Ovary (tissue), 9 donors: ENCODE data around the gene TMTC1. TPM values are rescaled to one million over a fixed set of nuclear protein-coding genes. Genes with fewer than 3 reads are reported as not detected.

Experiments
- DNase-seq, 5 donors: peaks; one replicate each; pipeline ENCODE4 v3.0.0-alpha.2; 2019 to 2020
- H3K27ac ChIP-seq, 2 donors: fragments of 200-600 bp; one replicate each; pipeline versions ENCODE4 v1.5.1 to v1.8.0; 2019 to 2022
- H3K27me3 ChIP-seq: fragments of 200-600 bp; one replicate; pipeline ENCODE4 v1.8.0; 2022
- H3K36me3 ChIP-seq: fragments of 200-600 bp; sonication (generic); one replicate; pipeline ENCODE4 v1.5.1; 2019
- H3K4me1 ChIP-seq: one replicate; pipeline ENCODE4 v1.8.1; 2013; ENCODE audit warnings: mild to moderate bottlenecking, moderate library complexity; ENCODE audit not compliant: insufficient read depth
- H3K4me3 ChIP-seq: fragments of 200-600 bp; sonication (generic); one replicate; pipeline ENCODE4 v1.5.1; 2017
- H3K9me3 ChIP-seq, 2 donors: fragments of 200-600 bp in 1 of 2; sonication (generic) in 1 of 2; one replicate each; pipeline versions ENCODE4 v1.5.1 to v1.8.1; 2013 to 2019; ENCODE audit warnings: mild to moderate bottlenecking in 1 of 2, moderate library complexity in 1 of 2
- CTCF ChIP-seq, 3 donors: fragments of 450-650 bp in 2 of 3; fragments of 200-600 bp in 1 of 3; IDR thresholded peaks; one replicate each; pipeline versions ENCODE4 v1.5.1 to v1.8.0; 2016 to 2022; ENCODE audit warnings: antibody characterized with exemption in 3 of 3, mild to moderate bottlenecking in 1 of 3
- EP300 ChIP-seq: sonication (generic); formaldehyde crosslinking; IDR thresholded peaks from one replicate; pipeline ENCODE4 v1.6.1; 2017; ENCODE audit warnings: antibody characterized with exemption
- POLR2A ChIP-seq: fragments of 450-650 bp; IDR thresholded peaks from one replicate; pipeline ENCODE4 v1.6.1; 2017; ENCODE audit warnings: antibody characterized with exemption, mild to moderate bottlenecking, moderate library complexity
- WGBS, 3 donors: extraction: QIAGEN DNeasy Blood & Tissue Kit in 1 of 3; methylation state at CpG; one replicate each; pipeline versions ENCODE4 v1.1.5 to v1.1.7; 2013 to 2017; 5-methylcytosine and 5-hydroxymethylcytosine counted together
- intact Hi-C, 4 donors: fragments of 100-400 bp; cut with DNase I; formaldehyde crosslinking; loops; one replicate each; pipeline versions ENCODE4 v1.11.0 to v1.15.1; 2022 to 2023
- polyA plus RNA-seq, 2 donors: library from polyadenylated mRNA; stranded (reverse); fragments of 200-250 nt in 1 of 2; fragments of 350-450 nt in 1 of 2; fragmentation: Illumina TruSeq in 1 of 2; extraction: RNeasy Lipid Tissue Mini Kit (QIAGEN cat#74804) in 1 of 2; gene quantifications; one replicate each; pipeline ENCODE4 v1.2.3, GENCODE V29; 2013 to 2014
- total RNA-seq, 7 donors: library from RNA; depleted of rRNA in 2 of 7; stranded (reverse); fragments of >200 nt in 2 of 7; fragmentation: NEBNext Ultra II Directional in 3 of 7; extraction: Animal tissue kit (Norgen Biotek cat#: 25700) in 3 of 7; gene quantifications; one replicate each; pipeline versions ENCODE4 v1.1.0 to v1.2.4, GENCODE V29; 2016 to 2023
- donor health status: DM: no; HTN: no; CAD: no; lungs with moderate emphysema.
- donor health status: DM: no; HTN: no; CAD: no.
- donor health status: Bipolar disorder and iron deficiency.
- donor health status: DM: yes; HTN: yes; CAD: no.
- donor health status: DM: no; HTN: no; CAD: no.
- donor health status: DM: yes; HTN: yes; CAD: no.

The TMTC1 gene
- total and polyA plus RNA-seq, 9 donors = 8.1 to 46.3 (median 21.3) TPM

- H3K9me3 ChIP-seq = no peaks in the 10 kb centered on the region
- WGBS, 3 donors = 74 to 88% (median 87%) methylated on average over 2 of the region's 2 CpGs
- H3K4me3 ChIP-seq = no peak overlapping the region
- H3K4me1 ChIP-seq = no peaks in the 10 kb centered on the region
- no peaks in the 10 kb centered on the region for H3K36me3 ChIP-seq
- peak overlapping the region in 1 of 2 donors; percentile 19 for H3K27ac ChIP-seq
- H3K27me3 ChIP-seq = no peaks in the 10 kb centered on the region
- intact Hi-C loops = no loop called here
- DNase-seq = no peak
- no peak for TF ChIP-seq EP300
- no peak for TF ChIP-seq CTCF (IDR thresholded peaks at IDR 0.05)
- TF ChIP-seq POLR2A = no peak
Observed at GRCh38 chr12:29797565-29798355, 14.0 kb upstream of the TMTC1 start.

- H3K27me3 ChIP-seq = no peaks in the 10 kb centered on the region
- WGBS, 3 donors = 8 to 13% (median 11%) methylated on average over 6 of the region's 6 CpGs
- intact Hi-C loops = no loop called here
- H3K4me3 ChIP-seq = no peak overlapping the region
- H3K4me1 ChIP-seq = no peaks in the 10 kb centered on the region
- no peaks in the 10 kb centered on the region for H3K9me3 ChIP-seq
- DNase-seq = peak in 2 of 5 donors; percentile 31 to 37
- peak overlapping the region in 1 of 2 donors; percentile 19 for H3K27ac ChIP-seq
- H3K36me3 ChIP-seq = no peaks in the 10 kb centered on the region
- TF ChIP-seq EP300 = no peak
- no peak for TF ChIP-seq POLR2A
- TF ChIP-seq CTCF (IDR thresholded peaks at IDR 0.05) = no peak
Observed at GRCh38 chr12:29796823-29797263, 13.1 kb upstream of the TMTC1 start.

DNA sequence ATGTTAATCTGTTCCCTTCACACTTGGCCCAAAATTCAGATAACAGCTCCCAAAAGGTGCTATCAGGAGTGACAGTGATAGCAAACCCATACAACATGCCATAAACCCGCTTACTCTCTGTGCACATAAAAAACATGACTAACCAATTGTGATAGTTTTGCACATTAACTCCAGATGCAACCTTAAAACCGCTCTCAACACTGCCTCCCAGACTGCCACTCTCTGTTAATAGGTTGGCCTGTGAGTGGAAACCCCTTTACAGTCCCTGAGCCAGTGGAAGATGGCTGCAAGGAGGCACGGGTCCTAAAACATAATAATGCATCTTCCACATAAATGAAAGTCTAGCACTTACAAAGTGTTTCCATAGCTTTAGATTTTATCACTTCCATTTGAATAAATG lies 12.0 kb upstream of the TMTC1 start:
- WGBS, 3 donors = 85 to 88% (median 87%) methylated on average over 3 of the region's 3 CpGs
- TF ChIP-seq POLR2A (no peak), EP300 (no peak), CTCF (IDR thresholded peaks at IDR 0.05) (no peak)
- DNase-seq = no peak

GRCh38 chr12:29794862-29795261 lies 11.1 kb upstream of the TMTC1 start:
- DNase-seq = no peak
- TF ChIP-seq EP300 = no peak
- no peak for TF ChIP-seq CTCF (IDR thresholded peaks at IDR 0.05)
- no peak for TF ChIP-seq POLR2A
- no peaks in the 10 kb centered on the region for H3K27me3 ChIP-seq
- no peaks in the 10 kb centered on the region for H3K9me3 ChIP-seq
- intact Hi-C loops = no loop called here
- H3K4me3 ChIP-seq = no peak overlapping the region
- no peaks in the 10 kb centered on the region for H3K36me3 ChIP-seq
- H3K4me1 ChIP-seq = no peaks in the 10 kb centered on the region
- no peak overlapping the region for H3K27ac ChIP-seq

More for the DNA sequence above, 12.0 kb upstream of the TMTC1 start:
- no peaks in the 10 kb centered on the region for H3K4me1 ChIP-seq
- no peak overlapping the region for H3K27ac ChIP-seq
- H3K4me3 ChIP-seq = no peak overlapping the region
- no peaks in the 10 kb centered on the region for H3K27me3 ChIP-seq
- no peaks in the 10 kb centered on the region for H3K9me3 ChIP-seq
- intact Hi-C loops = no loop called here
- H3K36me3 ChIP-seq = no peaks in the 10 kb centered on the region
